SKM-1 (cell line): ENCODE results near the gene IFI30.
"Not testable (repeated sequence)": the region's sequence is repeated elsewhere in the genome, so short reads cannot be mapped to it uniquely, and the experiment has no call there.

Experiments used
- DNase-seq: peaks from one replicate; lab custom pipeline; 2025; ENCODE audit not compliant: unreplicated experiment; lab: John Stamatoyannopoulos, UW

Gene IFI30

GRCh38 chr19:18202397-18202777 is 28.8 kb downstream of the IFI30 start:
- no peak for DNase-seq

- no peak for DNase-seq
These were observed 29.3 kb downstream of the IFI30 start for GRCh38 chr19:18202778-18203407.

DNA sequence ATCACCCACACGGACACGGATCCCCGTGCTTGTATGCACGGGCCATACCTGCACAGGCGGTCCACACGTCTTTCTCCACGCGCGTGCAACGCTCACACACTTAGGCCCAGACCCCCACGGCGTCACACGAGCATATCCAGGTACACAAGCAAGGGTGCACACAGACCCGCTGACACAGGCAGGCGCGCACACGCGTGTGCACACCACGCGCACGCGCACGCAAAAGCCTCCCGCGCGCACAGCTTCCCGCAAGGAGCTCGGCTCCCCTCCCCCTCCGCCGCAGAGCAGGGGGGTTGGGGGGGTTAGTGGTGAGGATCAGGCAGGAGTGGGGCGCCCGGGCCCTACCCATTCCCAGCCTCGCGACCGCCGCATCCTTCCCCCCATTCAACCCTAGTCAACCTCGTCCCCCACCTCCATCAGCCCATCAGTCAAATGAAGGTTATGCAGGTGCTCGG is 29.8 kb downstream of the IFI30 start:
- DNase-seq: no peak

GRCh38 chr19:18203863-18204393 is 30.3 kb downstream of the IFI30 start, which contains the start of gene RAB3A:
TSS of gene RAB3A (minus strand) at chr19:18204042. CDS start at chr19:18202740, 1,302 bp downstream.
- peak; percentile 99 for DNase-seq

DNA sequence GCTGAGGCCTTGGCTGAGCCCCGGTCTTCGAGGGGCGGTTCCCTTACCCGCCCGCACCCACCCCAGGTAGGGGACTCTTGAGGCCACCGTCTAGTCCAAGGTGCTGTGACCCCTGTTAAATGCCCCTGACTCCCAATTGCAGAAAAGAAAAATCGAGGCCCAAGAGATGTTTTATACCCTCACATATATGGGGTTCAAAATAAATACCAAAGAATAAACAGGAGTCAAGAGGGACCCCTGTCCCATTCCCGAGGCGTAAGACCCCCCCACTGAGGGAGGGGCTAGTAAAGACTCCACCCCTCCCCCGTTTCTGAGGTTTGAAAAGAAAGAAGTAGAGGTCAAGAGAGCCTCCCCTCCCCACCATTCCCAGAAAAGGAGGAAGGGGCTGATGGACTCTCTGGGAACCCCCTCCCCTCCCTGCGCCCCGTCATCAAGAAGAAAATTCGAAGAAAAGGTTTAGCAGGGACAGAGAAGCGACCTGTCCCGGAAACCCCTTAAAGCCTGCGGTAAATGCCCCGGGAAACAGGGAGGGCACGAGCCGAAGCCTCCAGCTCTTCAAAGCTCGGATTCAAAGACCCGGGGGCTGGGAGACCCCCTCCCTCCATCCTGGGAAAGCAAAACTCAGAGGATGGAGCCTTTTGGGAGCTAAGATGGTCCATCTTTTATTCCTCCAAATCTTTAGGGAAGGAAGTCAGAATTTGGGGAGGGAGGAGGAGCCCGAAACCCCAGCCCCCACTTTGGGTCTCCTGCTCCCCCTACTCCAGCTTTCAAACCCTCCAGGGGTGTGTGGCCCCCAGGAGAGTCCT is 31.0 kb downstream of the IFI30 start:
- DNase-seq: peak; percentile 60

DNA sequence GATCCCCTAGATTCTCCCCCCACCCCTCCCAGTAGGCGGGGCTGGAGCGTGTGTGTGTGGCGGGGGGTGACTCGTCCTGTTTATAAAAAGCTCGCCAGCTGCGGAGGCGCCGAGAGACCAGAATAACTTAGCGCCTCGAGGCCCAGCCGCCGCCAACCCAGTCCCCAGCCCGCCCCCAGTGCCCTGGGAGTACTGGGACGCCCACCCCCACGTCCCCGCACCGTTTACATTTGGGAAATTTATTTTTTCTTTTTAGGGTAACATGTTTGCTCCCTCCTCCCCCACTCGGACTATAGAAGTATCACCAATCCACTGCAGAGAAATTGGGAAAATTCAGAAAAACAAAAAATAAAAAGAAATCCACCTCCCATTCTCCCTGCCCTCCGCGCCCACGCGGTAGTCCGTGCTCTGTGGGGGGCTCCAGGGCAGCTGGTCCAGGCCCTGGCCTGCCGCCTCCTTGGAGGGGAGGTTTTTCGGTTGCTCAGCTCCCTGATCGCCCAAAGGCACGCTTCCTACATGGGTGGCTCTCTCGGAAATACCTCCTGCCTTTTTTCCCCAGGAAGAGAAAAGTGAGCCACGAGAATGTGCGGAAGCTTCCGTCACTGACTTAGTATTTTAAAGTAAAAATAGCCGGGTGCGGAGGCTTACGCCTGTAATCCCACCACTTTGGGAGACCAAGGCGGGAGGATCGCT is 31.7 kb downstream of the IFI30 start:
- DNase-seq: no peak

DNA sequence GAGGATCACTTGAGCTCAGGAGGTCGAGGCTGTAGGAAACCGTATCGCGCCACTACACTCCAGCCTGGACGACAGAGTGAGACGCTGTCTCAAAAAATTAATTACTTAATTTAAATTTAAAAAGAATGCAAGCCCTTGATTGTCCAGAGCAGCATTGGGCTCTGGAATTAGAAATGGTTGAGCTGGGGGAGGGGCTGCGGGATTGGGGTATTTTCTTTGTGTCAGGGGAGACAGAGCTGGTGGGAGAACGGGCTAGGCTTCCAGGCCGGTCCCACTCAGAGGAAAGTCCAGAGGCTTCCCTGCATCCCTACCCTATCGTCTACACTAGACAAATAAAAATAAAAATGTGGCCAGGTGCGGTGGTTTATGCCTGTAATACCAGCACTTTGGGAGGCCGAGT is 32.4 kb downstream of the IFI30 start:
- no peak for DNase-seq

GRCh38 chr19:18208098-18208951 is 34.7 kb downstream of the IFI30 start:
- no peak for DNase-seq

GRCh38 chr19:18209912-18210311 is 36.3 kb downstream of the IFI30 start:
- not testable (repeated sequence) for DNase-seq

DNA sequence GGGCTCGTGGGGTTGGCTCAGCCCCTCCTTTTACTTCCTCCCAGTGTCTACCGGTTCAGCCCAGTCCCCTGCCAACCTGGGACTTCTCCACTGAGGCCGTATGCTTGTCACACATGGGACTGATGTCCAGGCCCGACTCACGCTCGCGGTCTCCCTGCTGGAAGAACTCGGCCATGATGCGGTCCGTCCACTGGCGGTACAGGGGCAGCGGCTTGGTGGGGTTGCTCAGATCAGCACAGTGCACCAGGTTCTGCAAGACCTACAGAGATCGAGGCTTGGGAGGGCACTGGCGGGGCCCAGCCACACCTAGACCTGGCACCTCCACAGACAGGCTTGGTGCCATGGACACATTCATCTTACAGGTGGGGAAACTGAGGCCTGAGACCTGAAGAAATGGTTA is 38.1 kb downstream of the IFI30 start:
- no peak for DNase-seq

- no peak for DNase-seq
These were observed 41.3 kb downstream of the IFI30 start for GRCh38 chr19:18214779-18215433.

DNA sequence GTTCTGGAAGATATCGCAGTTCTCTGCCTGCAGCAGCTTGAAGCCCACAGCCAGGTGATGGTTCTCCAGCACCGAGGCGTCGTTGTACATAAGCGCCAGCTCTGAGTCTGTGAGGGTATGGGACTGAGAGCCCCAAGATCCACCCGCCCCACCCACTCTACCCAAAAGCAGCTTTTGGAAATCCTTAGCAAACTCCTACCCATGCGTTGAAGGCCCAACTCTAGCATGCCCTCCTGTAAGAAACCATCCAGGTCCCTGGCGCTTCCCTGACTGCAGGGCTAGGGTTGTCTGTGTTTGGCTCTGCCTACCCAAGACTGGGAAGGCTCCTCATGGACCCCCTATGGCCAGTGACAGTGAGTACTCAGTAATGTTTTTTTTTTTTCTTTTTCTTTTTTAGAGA is 43.2 kb downstream of the IFI30 start:
- DNase-seq: no peak

GRCh38 chr19:18218159-18218558 is 44.5 kb downstream of the IFI30 start:
- DNase-seq: no peak

DNA sequence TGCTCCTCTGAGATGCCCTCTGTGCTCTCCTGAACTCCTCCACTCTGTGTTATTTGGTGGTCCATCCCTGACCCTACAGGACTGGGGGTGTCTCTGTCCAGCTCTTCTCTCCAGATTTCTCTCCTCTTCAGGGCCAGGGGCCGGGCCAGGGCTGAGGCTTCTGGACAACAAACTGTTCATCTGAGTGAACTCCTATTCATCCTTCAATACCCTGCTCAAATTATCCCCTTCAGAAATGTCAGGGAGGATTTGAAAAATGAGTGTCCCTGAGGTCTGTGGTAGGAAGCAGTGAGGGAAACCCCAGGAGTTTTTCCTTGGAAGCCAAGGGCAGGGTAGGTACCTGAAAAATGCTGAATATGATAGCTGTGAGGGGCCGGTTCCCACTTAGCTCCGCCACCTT is 45.0 kb downstream of the IFI30 start:
- no peak for DNase-seq

- no peak for DNase-seq
These were observed 46.5 kb downstream of the IFI30 start for GRCh38 chr19:18219911-18220631.

- DNase-seq: no peak
These were observed 47.1 kb downstream of the IFI30 start for GRCh38 chr19:18220632-18221275.

- no peak for DNase-seq
These were observed 48.5 kb downstream of the IFI30 start for GRCh38 chr19:18221815-18222725.
